DND-41 (cell line): Measurements from ENCODE around the gene PABPN1L.

Source experiments
- ATAC-seq: fragments of 200-7000 bp; cut with Tn5 transposase; 3 replicates; pipeline ENCODE4 v1.9.1; 2021; ENCODE audit warnings: low read depth; ENCODE audit not compliant: insufficient read depth
- DNase-seq: peaks from one replicate; pipeline ENCODE4 v3.0.0-alpha.2; 2020
- H2AFZ ChIP-seq: 2 replicates; pipeline ENCODE4 v1.6.0; 2012; ENCODE audit warnings: low read depth, low read length
- H3K27ac ChIP-seq: 2 replicates; pipeline ENCODE4 v1.5.1; 2012; ENCODE audit warnings: low read length, inconsistent platforms
- H3K27me3 ChIP-seq: fragments of 200-600 bp; sonication (generic); 2 replicates; pipeline ENCODE4 v1.6.0; 2012; ENCODE audit warnings: low read length, mild to moderate bottlenecking, inconsistent platforms; ENCODE audit not compliant: insufficient read depth, poor library complexity
- H3K36me3 ChIP-seq: 2 replicates; pipeline ENCODE4 v1.5.1; 2012; ENCODE audit warnings: low read length, inconsistent platforms; ENCODE audit not compliant: insufficient read depth
- H3K4me1 ChIP-seq: 2 replicates; pipeline ENCODE4 v1.5.1; 2012; ENCODE audit warnings: mild to moderate bottlenecking, low read length; ENCODE audit not compliant: insufficient read depth
- H3K4me2 ChIP-seq: 2 replicates; pipeline ENCODE4 v1.6.0; 2012; ENCODE audit warnings: mild to moderate bottlenecking, moderate library complexity, low read length, inconsistent platforms; ENCODE audit not compliant: insufficient read depth
- H3K4me3 ChIP-seq, 2 experiments: fragments of 200-600 bp in 1 of 2; shearing (Covaris generic) in 1 of 2; 2 replicates each; pipeline ENCODE4 v1.5.1; 2012 to 2016; ENCODE audit warnings: inconsistent platforms in 2 of 2, low read length in 2 of 2, mild to moderate bottlenecking in 2 of 2, low read depth in 1 of 2, moderate library complexity in 1 of 2
- H3K79me2 ChIP-seq: 2 replicates; pipeline ENCODE4 v1.6.0; 2012; ENCODE audit warnings: low read length, inconsistent platforms; ENCODE audit not compliant: insufficient read depth
- H3K9ac ChIP-seq: 2 replicates; pipeline ENCODE4 v1.6.0; 2012; ENCODE audit warnings: low read depth, mild to moderate bottlenecking, inconsistent platforms, low read length, moderate library complexity
- H3K9me3 ChIP-seq: 2 replicates; pipeline ENCODE4 v1.5.1; 2012; ENCODE audit warnings: low read length, moderate library complexity, mild to moderate bottlenecking, inconsistent platforms; ENCODE audit not compliant: insufficient read depth, severe bottlenecking
- H4K20me1 ChIP-seq: 2 replicates; pipeline ENCODE4 v1.6.0; 2012; ENCODE audit warnings: low read length; ENCODE audit not compliant: insufficient read depth
- CTCF ChIP-seq: IDR thresholded peaks from 2 replicates; pipeline ENCODE4 v1.5.1; 2012; ENCODE audit warnings: borderline replicate concordance, low read length, moderate library complexity, mild to moderate bottlenecking; ENCODE audit not compliant: poor library complexity, severe bottlenecking; ENCODE audit errors: extremely low read depth
- EZH2 ChIP-seq: IDR thresholded peaks from 3 replicates; pipeline ENCODE4 v1.6.1; 2012; ENCODE audit warnings: borderline replicate concordance, low read depth, mild to moderate bottlenecking, moderate library complexity, low read length, inconsistent platforms; ENCODE audit not compliant: severe bottlenecking

Gene PABPN1L

GRCh38 chr16:88871349-88871702 is 4.9 kb upstream of the PABPN1L start:
- no peak overlapping the region for H3K9ac ChIP-seq
- no peaks in the 10 kb centered on the region for H3K9me3 ChIP-seq
- no peaks in the 10 kb centered on the region for H3K36me3 ChIP-seq
- DNase-seq: no peak
- H3K27ac ChIP-seq: no peak overlapping the region
- H3K4me1 ChIP-seq: no peaks in the 10 kb centered on the region
- H3K4me3 ChIP-seq: no peak overlapping the region
- H2AFZ ChIP-seq: no peak overlapping the region
- no peak for TF ChIP-seq CTCF
- no peak for TF ChIP-seq EZH2
- H3K27me3 ChIP-seq: peaks cover 20% of the 10 kb centered on the region
- H3K79me2 ChIP-seq: no peaks in the 10 kb centered on the region
- H4K20me1 ChIP-seq: 0 out of 2 replicates have a peak, but pooled peaks cover 4% of the 10 kb centered on the region
- ATAC-seq: no peak
- no peak overlapping the region for H3K4me2 ChIP-seq

GRCh38 chr16:88870608-88871348 is 4.3 kb upstream of the PABPN1L start:
- ATAC-seq (no peak), DNase-seq (no peak)
- Histone ChIP-seq H3K27me3 (peaks cover 20% of the 10 kb centered on the region), H3K27ac (no peak overlapping the region), H2AFZ (no peak overlapping the region), H4K20me1 (0 out of 2 replicates have a peak, but pooled peaks cover 4% of the 10 kb centered on the region), H3K4me1 (no peaks in the 10 kb centered on the region), H3K9me3 (no peaks in the 10 kb centered on the region), H3K4me3 (no peak overlapping the region), H3K79me2 (no peaks in the 10 kb centered on the region), H3K36me3 (no peaks in the 10 kb centered on the region), H3K9ac (no peak overlapping the region), H3K4me2 (no peak overlapping the region)
- TF ChIP-seq CTCF (no peak), EZH2 (no peak)

GRCh38 chr16:88869673-88869980 is 3.2 kb upstream of the PABPN1L start:
- no peak overlapping the region for H2AFZ ChIP-seq
- DNase-seq (no peak), ATAC-seq (no peak)
- no peak overlapping the region for H3K9ac ChIP-seq
- H3K9me3 ChIP-seq: no peaks in the 10 kb centered on the region
- H4K20me1 ChIP-seq: 0 out of 2 replicates have a peak, but pooled peaks cover 4% of the 10 kb centered on the region
- no peaks in the 10 kb centered on the region for H3K4me1 ChIP-seq
- H3K4me2 ChIP-seq: no peak overlapping the region
- no peak overlapping the region for H3K27ac ChIP-seq
- TF ChIP-seq CTCF (no peak), EZH2 (no peak)
- no peak overlapping the region for H3K4me3 ChIP-seq
- no peaks in the 10 kb centered on the region for H3K36me3 ChIP-seq
- H3K27me3 ChIP-seq: peaks cover 20% of the 10 kb centered on the region
- no peaks in the 10 kb centered on the region for H3K79me2 ChIP-seq

GRCh38 chr16:88868974-88869672 is 2.7 kb upstream of the PABPN1L start:
- Histone ChIP-seq H3K4me1 (no peaks in the 10 kb centered on the region), H3K27me3 (peaks cover 20% of the 10 kb centered on the region), H2AFZ (no peak overlapping the region), H3K4me2 (no peak overlapping the region), H4K20me1 (0 out of 2 replicates have a peak, but pooled peaks cover 4% of the 10 kb centered on the region), H3K79me2 (no peaks in the 10 kb centered on the region), H3K27ac (no peak overlapping the region), H3K9me3 (no peaks in the 10 kb centered on the region), H3K9ac (no peak overlapping the region), H3K4me3 (no peak overlapping the region), H3K36me3 (no peaks in the 10 kb centered on the region)
- ATAC-seq (no peak), DNase-seq (no peak)
- TF ChIP-seq CTCF: no peak
- no peak for TF ChIP-seq EZH2
